GM12878 (cell line): Measurements from ENCODE around the gene TMIGD3. TPM values are rescaled to one million over a fixed set of nuclear protein-coding genes. Genes with fewer than 3 reads are reported as not detected.
A peak's percentile ranks its signal among the peaks of the same experiment; 100 is the strongest.

Source experiments
- BCL11A ChIP-seq: IDR thresholded peaks from 2 replicates; pipeline ENCODE4 v1.6.1; 2011; ENCODE audit warnings: low read depth, low read length
- EED ChIP-seq: sonication (generic); IDR thresholded peaks from 2 replicates; pipeline ENCODE4 v1.6.1; 2016; ENCODE audit warnings: antibody characterized with exemption, low read depth
- FOXK2 ChIP-seq: fragments of 450-650 bp; IDR thresholded peaks from 2 replicates; pipeline ENCODE4 v1.6.1; 2017; ENCODE audit warnings: mild to moderate bottlenecking, moderate library complexity
- FOXM1 ChIP-seq: IDR thresholded peaks from 2 replicates; pipeline ENCODE4 v1.6.1; 2012; ENCODE audit warnings: low read depth, mild to moderate bottlenecking, inconsistent platforms, low read length, moderate library complexity
- IRF4 ChIP-seq: IDR thresholded peaks from 2 replicates; pipeline ENCODE4 v1.6.1; 2011; ENCODE audit warnings: low read depth, low read length
- MEF2A ChIP-seq: IDR thresholded peaks from 2 replicates; pipeline ENCODE4 v1.6.1; 2011; ENCODE audit warnings: low read depth, mild to moderate bottlenecking, low read length, moderate library complexity; ENCODE audit not compliant: insufficient read depth
- NBN ChIP-seq: fragments of 450-650 bp; IDR thresholded peaks from 2 replicates; pipeline ENCODE4 v1.6.1; 2016
- POLR2A ChIP-seq: IDR thresholded peaks from 2 replicates; pipeline ENCODE4 v1.6.1; 2011; ENCODE audit warnings: low read depth, mild to moderate bottlenecking, low read length
- SPI1 ChIP-seq: IDR thresholded peaks from 2 replicates; pipeline ENCODE4 v1.6.1; 2011; ENCODE audit warnings: low read depth, mild to moderate bottlenecking, low read length, moderate library complexity, borderline replicate concordance; ENCODE audit not compliant: insufficient read depth
- SRF ChIP-seq, 2 experiments: IDR thresholded peaks; 2 replicates each; pipeline ENCODE4 v1.6.1; 2011; ENCODE audit warnings: low read depth in 2 of 2, low read length in 2 of 2, mild to moderate bottlenecking in 1 of 2, moderate library complexity in 1 of 2
- YBX1 ChIP-seq: fragments of 450-650 bp; IDR thresholded peaks from 2 replicates; pipeline ENCODE4 v1.6.1; 2016; ENCODE audit warnings: antibody characterized with exemption
- ZNF622 ChIP-seq: fragments of 450-650 bp; IDR thresholded peaks from 2 replicates; pipeline ENCODE4 v1.6.1; 2017; ENCODE audit warnings: mild to moderate bottlenecking, inconsistent platforms
- ZSCAN29 ChIP-seq: fragments of 450-650 bp; IDR thresholded peaks from 2 replicates; pipeline ENCODE4 v1.6.1; 2017; ENCODE audit warnings: mild to moderate bottlenecking, moderate library complexity
- ZZZ3 ChIP-seq: IDR thresholded peaks from 2 replicates; pipeline ENCODE4 v1.6.1; 2011; ENCODE audit warnings: low read depth; ENCODE audit not compliant: control insufficient read depth, insufficient read length
- polyA plus RNA-seq, 11 experiments: library from polyadenylated mRNA; depleted of rRNA in 4 of 11; unstranded in 6 of 11; stranded (reverse) in 5 of 11; fragments of >200 nt; fragmentation: Nextera tagmentation in 4 of 11; fragmentation: Illumina TruSeq in 1 of 11; extraction: Ambion mirVana in 4 of 11; extraction: Trizol in 1 of 11; gene quantifications; 1 replicate in 1 of 11; 2 replicates in 10 of 11; pipeline versions ENCODE4 v1.2.1 to v1.2.3, GENCODE V29; 2011 to 2016; ENCODE audit warnings: inconsistent platforms in 2 of 11, missing spikeins in 2 of 11, low read depth in 1 of 11
- total RNA-seq, 4 experiments: library from RNA; depleted of rRNA in 3 of 4; stranded (reverse); fragments of >200 nt in 3 of 4; fragmentation: Illumina TruSeq in 1 of 4; extraction: Trizol in 1 of 4; gene quantifications; 2 replicates each; pipeline versions ENCODE4 v1.2.1 to v1.2.3, GENCODE V29; 2013 to 2021
- TF ChIP-seq, protein P1 (sequence below): fragments of 450-650 bp; IDR thresholded peaks from 2 replicates; pipeline ENCODE4 v1.6.1; 2016; ENCODE audit warnings: mild to moderate bottlenecking
- TF ChIP-seq, protein P2 (sequence below), 3 experiments: IDR thresholded peaks in 2 of 3; conservative IDR thresholded peaks in 1 of 3; 2 replicates each; pipeline ENCODE4 v1.5.1; 2011; ENCODE audit warnings: low read depth in 3 of 3, low read length in 3 of 3, mild to moderate bottlenecking in 3 of 3, control low read depth in 2 of 3, moderate library complexity in 2 of 3, inconsistent platforms in 1 of 3, mixed read lengths in 1 of 3; ENCODE audit not compliant: control insufficient read depth in 2 of 3, insufficient read depth in 1 of 3; ENCODE audit errors: extremely low read depth in 1 of 3
- TF ChIP-seq, protein P3 (sequence below): fragments of 450-650 bp; formaldehyde crosslinking; IDR thresholded peaks from 2 replicates; pipeline ENCODE4 v1.4.0; 2020; ENCODE audit warnings: mild to moderate bottlenecking, moderate library complexity
- TF ChIP-seq, protein P4 (sequence below): fragments of 450-650 bp; IDR thresholded peaks from 2 replicates; pipeline ENCODE4 v1.6.1; 2016; ENCODE audit warnings: mild to moderate bottlenecking, moderate library complexity, borderline replicate concordance

Gene TMIGD3
- total and polyA plus RNA-seq, 10 of the 15 experiments (the other 5 are each of a cell fraction or from before 2014, with no cell fraction given): 0.17 TPM; not detected in 9

DNA sequence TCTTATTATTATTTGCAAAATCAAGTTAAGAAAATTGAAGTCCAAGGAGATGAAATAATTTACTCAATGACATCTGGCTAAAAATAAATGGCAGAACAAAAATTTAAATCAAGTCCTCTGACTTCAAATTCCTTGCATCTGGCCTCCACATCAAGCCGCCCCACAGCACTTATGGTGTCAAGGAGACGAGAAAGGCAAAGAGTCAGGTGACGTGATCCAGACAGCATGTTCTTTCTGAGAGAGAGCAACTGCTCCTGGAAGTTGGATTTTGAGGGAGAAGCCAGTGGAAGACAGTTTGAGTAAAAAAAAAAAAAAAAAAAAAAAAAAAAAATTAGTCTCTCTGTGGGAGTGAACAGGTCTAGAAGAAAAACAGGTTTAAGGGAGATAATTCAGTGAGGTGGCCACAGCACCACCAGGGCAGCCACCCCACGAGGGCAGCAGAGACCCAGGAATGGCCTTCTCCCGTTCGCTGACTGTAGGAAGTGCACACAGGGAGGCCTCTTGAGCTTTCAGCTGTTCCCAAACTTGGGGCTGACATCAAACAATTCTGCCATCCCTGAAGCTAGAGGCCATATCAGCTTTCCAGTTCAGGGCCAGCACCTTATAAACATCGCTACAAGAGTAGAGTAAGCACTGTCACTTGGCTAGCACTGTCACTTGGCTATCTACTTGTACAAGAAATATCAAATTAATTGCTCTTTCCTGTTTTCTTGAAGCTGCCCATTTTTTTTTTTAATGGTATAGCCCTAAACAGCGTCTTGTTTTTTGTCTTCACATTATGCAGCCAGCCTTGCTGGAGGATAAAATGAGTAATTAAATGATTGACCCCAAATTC, 21.8 kb downstream of the TMIGD3 start (continued):
- TF ChIP-seq, protein P1, sequence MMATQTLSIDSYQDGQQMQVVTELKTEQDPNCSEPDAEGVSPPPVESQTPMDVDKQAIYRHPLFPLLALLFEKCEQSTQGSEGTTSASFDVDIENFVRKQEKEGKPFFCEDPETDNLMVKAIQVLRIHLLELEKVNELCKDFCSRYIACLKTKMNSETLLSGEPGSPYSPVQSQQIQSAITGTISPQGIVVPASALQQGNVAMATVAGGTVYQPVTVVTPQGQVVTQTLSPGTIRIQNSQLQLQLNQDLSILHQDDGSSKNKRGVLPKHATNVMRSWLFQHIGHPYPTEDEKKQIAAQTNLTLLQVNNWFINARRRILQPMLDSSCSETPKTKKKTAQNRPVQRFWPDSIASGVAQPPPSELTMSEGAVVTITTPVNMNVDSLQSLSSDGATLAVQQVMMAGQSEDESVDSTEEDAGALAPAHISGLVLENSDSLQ: no peak
- TF ChIP-seq ZSCAN29: no peak
- TF ChIP-seq ZNF622: no peak
- TF ChIP-seq, protein P2, sequence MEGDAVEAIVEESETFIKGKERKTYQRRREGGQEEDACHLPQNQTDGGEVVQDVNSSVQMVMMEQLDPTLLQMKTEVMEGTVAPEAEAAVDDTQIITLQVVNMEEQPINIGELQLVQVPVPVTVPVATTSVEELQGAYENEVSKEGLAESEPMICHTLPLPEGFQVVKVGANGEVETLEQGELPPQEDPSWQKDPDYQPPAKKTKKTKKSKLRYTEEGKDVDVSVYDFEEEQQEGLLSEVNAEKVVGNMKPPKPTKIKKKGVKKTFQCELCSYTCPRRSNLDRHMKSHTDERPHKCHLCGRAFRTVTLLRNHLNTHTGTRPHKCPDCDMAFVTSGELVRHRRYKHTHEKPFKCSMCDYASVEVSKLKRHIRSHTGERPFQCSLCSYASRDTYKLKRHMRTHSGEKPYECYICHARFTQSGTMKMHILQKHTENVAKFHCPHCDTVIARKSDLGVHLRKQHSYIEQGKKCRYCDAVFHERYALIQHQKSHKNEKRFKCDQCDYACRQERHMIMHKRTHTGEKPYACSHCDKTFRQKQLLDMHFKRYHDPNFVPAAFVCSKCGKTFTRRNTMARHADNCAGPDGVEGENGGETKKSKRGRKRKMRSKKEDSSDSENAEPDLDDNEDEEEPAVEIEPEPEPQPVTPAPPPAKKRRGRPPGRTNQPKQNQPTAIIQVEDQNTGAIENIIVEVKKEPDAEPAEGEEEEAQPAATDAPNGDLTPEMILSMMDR (IDR thresholded peaks at IDR 0.05 in 2 of 3, conservative IDR thresholded peaks at IDR 0.05 in 1 of 3; ENCODE audit: control insufficient read depth in 2 of 3, extremely low read depth in 1 of 3, insufficient read depth in 1 of 3, low read depth in 3 of 3, low read length in 3 of 3): peak; percentile 79 to 97 (median 83)
- TF ChIP-seq FOXK2: no peak
- no peak for TF ChIP-seq EED
- no peak for TF ChIP-seq MEF2A
- TF ChIP-seq NBN: 0 out of 2 replicates have a peak, but pooled peaks have one; percentile 34
- no peak for TF ChIP-seq YBX1
- TF ChIP-seq POLR2A: no peak
- TF ChIP-seq IRF4: 0 out of 2 replicates have a peak, but pooled peaks have one; percentile 32
- no peak for TF ChIP-seq FOXM1
- TF ChIP-seq, protein P3, sequence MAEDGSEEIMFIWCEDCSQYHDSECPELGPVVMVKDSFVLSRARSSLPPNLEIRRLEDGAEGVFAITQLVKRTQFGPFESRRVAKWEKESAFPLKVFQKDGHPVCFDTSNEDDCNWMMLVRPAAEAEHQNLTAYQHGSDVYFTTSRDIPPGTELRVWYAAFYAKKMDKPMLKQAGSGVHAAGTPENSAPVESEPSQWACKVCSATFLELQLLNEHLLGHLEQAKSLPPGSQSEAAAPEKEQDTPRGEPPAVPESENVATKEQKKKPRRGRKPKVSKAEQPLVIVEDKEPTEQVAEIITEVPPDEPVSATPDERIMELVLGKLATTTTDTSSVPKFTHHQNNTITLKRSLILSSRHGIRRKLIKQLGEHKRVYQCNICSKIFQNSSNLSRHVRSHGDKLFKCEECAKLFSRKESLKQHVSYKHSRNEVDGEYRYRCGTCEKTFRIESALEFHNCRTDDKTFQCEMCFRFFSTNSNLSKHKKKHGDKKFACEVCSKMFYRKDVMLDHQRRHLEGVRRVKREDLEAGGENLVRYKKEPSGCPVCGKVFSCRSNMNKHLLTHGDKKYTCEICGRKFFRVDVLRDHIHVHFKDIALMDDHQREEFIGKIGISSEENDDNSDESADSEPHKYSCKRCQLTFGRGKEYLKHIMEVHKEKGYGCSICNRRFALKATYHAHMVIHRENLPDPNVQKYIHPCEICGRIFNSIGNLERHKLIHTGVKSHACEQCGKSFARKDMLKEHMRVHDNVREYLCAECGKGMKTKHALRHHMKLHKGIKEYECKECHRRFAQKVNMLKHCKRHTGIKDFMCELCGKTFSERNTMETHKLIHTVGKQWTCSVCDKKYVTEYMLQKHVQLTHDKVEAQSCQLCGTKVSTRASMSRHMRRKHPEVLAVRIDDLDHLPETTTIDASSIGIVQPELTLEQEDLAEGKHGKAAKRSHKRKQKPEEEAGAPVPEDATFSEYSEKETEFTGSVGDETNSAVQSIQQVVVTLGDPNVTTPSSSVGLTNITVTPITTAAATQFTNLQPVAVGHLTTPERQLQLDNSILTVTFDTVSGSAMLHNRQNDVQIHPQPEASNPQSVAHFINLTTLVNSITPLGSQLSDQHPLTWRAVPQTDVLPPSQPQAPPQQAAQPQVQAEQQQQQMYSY (CRISPR knock-in tag): no peak
- TF ChIP-seq SPI1: no peak
- TF ChIP-seq BCL11A: no peak
- no peak for TF ChIP-seq SRF (IDR thresholded peaks at IDR 0.05; ENCODE audit: low read depth in 2 of 2, low read length in 2 of 2)
- TF ChIP-seq, protein P4, sequence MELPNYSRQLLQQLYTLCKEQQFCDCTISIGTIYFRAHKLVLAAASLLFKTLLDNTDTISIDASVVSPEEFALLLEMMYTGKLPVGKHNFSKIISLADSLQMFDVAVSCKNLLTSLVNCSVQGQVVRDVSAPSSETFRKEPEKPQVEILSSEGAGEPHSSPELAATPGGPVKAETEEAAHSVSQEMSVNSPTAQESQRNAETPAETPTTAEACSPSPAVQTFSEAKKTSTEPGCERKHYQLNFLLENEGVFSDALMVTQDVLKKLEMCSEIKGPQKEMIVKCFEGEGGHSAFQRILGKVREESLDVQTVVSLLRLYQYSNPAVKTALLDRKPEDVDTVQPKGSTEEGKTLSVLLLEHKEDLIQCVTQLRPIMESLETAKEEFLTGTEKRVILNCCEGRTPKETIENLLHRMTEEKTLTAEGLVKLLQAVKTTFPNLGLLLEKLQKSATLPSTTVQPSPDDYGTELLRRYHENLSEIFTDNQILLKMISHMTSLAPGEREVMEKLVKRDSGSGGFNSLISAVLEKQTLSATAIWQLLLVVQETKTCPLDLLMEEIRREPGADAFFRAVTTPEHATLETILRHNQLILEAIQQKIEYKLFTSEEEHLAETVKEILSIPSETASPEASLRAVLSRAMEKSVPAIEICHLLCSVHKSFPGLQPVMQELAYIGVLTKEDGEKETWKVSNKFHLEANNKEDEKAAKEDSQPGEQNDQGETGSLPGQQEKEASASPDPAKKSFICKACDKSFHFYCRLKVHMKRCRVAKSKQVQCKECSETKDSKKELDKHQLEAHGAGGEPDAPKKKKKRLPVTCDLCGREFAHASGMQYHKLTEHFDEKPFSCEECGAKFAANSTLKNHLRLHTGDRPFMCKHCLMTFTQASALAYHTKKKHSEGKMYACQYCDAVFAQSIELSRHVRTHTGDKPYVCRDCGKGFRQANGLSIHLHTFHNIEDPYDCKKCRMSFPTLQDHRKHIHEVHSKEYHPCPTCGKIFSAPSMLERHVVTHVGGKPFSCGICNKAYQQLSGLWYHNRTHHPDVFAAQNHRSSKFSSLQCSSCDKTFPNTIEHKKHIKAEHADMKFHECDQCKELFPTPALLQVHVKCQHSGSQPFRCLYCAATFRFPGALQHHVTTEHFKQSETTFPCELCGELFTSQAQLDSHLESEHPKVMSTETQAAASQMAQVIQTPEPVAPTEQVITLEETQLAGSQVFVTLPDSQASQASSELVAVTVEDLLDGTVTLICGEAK: no peak
- TF ChIP-seq ZZZ3: no peak
